Transverse colon (tissue), 4 donors: ENCODE measurements around the gene PTMS. TPM values are rescaled to one million over a fixed set of nuclear protein-coding genes. Genes with fewer than 3 reads are reported as not detected.

Experiments used
- DNase-seq: peaks from one replicate; pipeline ENCODE4 v3.0.0-alpha.2; 2019
- H3K27ac ChIP-seq, 4 donors: fragments of 200-600 bp; sonication (generic); 2 replicates each; pipeline ENCODE4 v1.5.1; 2016 to 2018; ENCODE audit warnings: inconsistent platforms in 4 of 4
- H3K27me3 ChIP-seq: fragments of 200-600 bp; sonication (generic); 2 replicates; pipeline ENCODE4 v1.5.1; 2017; ENCODE audit warnings: inconsistent platforms
- H3K36me3 ChIP-seq, 4 donors: fragments of 200-600 bp; sonication (generic); 2 replicates each; pipeline ENCODE4 v1.5.1; 2017 to 2019; ENCODE audit warnings: inconsistent platforms in 4 of 4
- H3K4me1 ChIP-seq, 4 donors: fragments of 200-600 bp; sonication (generic); 2 replicates each; pipeline ENCODE4 v1.5.1; 2017 to 2020; ENCODE audit warnings: inconsistent platforms in 4 of 4
- H3K4me3 ChIP-seq, 4 donors: fragments of 200-600 bp; sonication (generic); 1 replicate in 1 of 4; 2 replicates in 3 of 4; pipeline versions ENCODE4 v1.5.1 to v1.6.1; 2017 to 2019; ENCODE audit warnings: inconsistent platforms in 4 of 4
- H3K9me3 ChIP-seq, 2 donors: fragments of 200-600 bp; sonication (generic); 2 replicates each; pipeline ENCODE4 v1.5.1; 2017 to 2019; ENCODE audit warnings: inconsistent platforms in 2 of 2
- CTCF ChIP-seq, 5 experiments: fragments of 200-600 bp in 3 of 5; fragments of 450-650 bp in 2 of 5; sonication (generic) in 3 of 5; IDR thresholded peaks; 1 replicate in 2 of 5; 2 replicates in 3 of 5; pipeline ENCODE4 v1.5.1; 2016 to 2017; ENCODE audit warnings: antibody characterized with exemption in 5 of 5, inconsistent platforms in 3 of 5, mild to moderate bottlenecking in 2 of 5, moderate library complexity in 1 of 5
- EP300 ChIP-seq: sonication (generic); formaldehyde crosslinking; IDR thresholded peaks from one replicate; pipeline ENCODE4 v1.6.1; 2017; ENCODE audit warnings: antibody characterized with exemption, low read depth
- POLR2A ChIP-seq: fragments of 450-650 bp; IDR thresholded peaks from one replicate; pipeline ENCODE4 v1.6.1; 2016; ENCODE audit warnings: antibody characterized with exemption, mild to moderate bottlenecking, moderate library complexity
- POLR2AphosphoS5 ChIP-seq, 3 donors: sonication (generic); formaldehyde crosslinking; IDR thresholded peaks; one replicate each; pipeline ENCODE4 v1.6.1; 2016; ENCODE audit warnings: antibody characterized with exemption in 3 of 3
- WGBS, 2 donors: methylation state at CpG; one replicate each; pipeline ENCODE4 v1.1.5; 2018; ENCODE audit warnings: low coverage in 1 of 2; 5-methylcytosine and 5-hydroxymethylcytosine counted together
- in situ Hi-C, 4 donors: fragments of 200-750 bp; cut with MboI; loops; one replicate each; pipeline versions ENCODE4 v1.15.0 to v1.15.1; 2017; ENCODE audit warnings: low sequenced_read_pairs in 3 of 4, low pct_ligation_motif_present in 1 of 4, low pct_unique_long_range_greater_than_20kb in 1 of 4
- intact Hi-C: fragments of 100-400 bp; cut with DNase I; formaldehyde crosslinking; loops from one replicate; pipeline ENCODE4 v1.15.1; 2023; ENCODE audit warnings: low total_unique reads
- total RNA-seq, 4 donors: library from RNA; depleted of rRNA; stranded (reverse); fragments of >200 nt; gene quantifications; one replicate each; pipeline ENCODE4 v1.1.0, GENCODE V29; 2016

Gene PTMS
- total RNA-seq, 4 donors from 2014 or later: 64.0 to 124 (median 83.9) TPM

- no peaks in the 10 kb centered on the region for H3K4me1 ChIP-seq
- TF ChIP-seq CTCF (IDR thresholded peaks at IDR 0.05): no peak
- no peak for TF ChIP-seq POLR2AphosphoS5 (IDR thresholded peaks at IDR 0.05)
- no peak for TF ChIP-seq POLR2A
- no peak for TF ChIP-seq EP300
- intact Hi-C loops: no loop called here
- no peak for DNase-seq
- in situ Hi-C loops: no loop called here
- 81 to 88% methylated on average over 5 of the region's 5 CpGs for WGBS, 2 donors
- no peaks in the 10 kb centered on the region for H3K9me3 ChIP-seq
- no peak overlapping the region for H3K4me3 ChIP-seq
- H3K27me3 ChIP-seq: no peaks in the 10 kb centered on the region
- H3K36me3 ChIP-seq: no peaks in the 10 kb centered on the region
- H3K27ac ChIP-seq: no peak overlapping the region
Measured at GRCh38 chr12:6799147-6799546, 33.0 kb downstream of the PTMS start.

- in situ Hi-C loops: no loop called here
- Histone ChIP-seq H3K9me3 (no peaks in the 10 kb centered on the region), H3K27me3 (no peaks in the 10 kb centered on the region), H3K4me3 (no peak overlapping the region), H3K36me3 (no peaks in the 10 kb centered on the region), H3K4me1 (no peaks in the 10 kb centered on the region), H3K27ac (no peak overlapping the region)
- no peak for DNase-seq
- 37 to 62% methylated on average over 1 of the region's 1 CpG for WGBS, 2 donors
- TF ChIP-seq CTCF (IDR thresholded peaks at IDR 0.05) (no peak), POLR2A (no peak), POLR2AphosphoS5 (IDR thresholded peaks at IDR 0.05) (no peak), EP300 (no peak)
- intact Hi-C loops: no loop called here
Measured at GRCh38 chr12:6807170-6807569, 41.0 kb downstream of the PTMS start.

- 77 to 80% methylated on average over 2 to 10 of the region's 10 CpGs for WGBS, 2 donors
- no peak overlapping the region for H3K4me3 ChIP-seq
- intact Hi-C loops: no loop called here
- H3K9me3 ChIP-seq: no peaks in the 10 kb centered on the region
- in situ Hi-C loops: no loop called here
- H3K27ac ChIP-seq: no peak overlapping the region
- no peak for DNase-seq
- TF ChIP-seq EP300: no peak
- H3K36me3 ChIP-seq: no peaks in the 10 kb centered on the region
- H3K4me1 ChIP-seq: no peaks in the 10 kb centered on the region
- no peaks in the 10 kb centered on the region for H3K27me3 ChIP-seq
Measured at GRCh38 chr12:6809056-6809455, 42.9 kb downstream of the PTMS start.

GRCh38 chr12:6810758-6811157 lies 44.6 kb downstream of the PTMS start:
- H3K36me3 ChIP-seq: no peaks in the 10 kb centered on the region
- no peak for DNase-seq
- TF ChIP-seq EP300 (no peak), POLR2AphosphoS5 (IDR thresholded peaks at IDR 0.05) (no peak), CTCF (IDR thresholded peaks at IDR 0.05) (no peak), POLR2A (no peak)
- no peaks in the 10 kb centered on the region for H3K4me1 ChIP-seq
- in situ Hi-C loops (no loop called here), intact Hi-C loops (no loop called here)
- H3K27me3 ChIP-seq: no peaks in the 10 kb centered on the region
- no peaks in the 10 kb centered on the region for H3K9me3 ChIP-seq
- no peak overlapping the region for H3K27ac ChIP-seq
- 68 to 100% methylated on average over 1 of the region's 1 CpG for WGBS, 2 donors
- no peak overlapping the region for H3K4me3 ChIP-seq

- H3K27me3 ChIP-seq: no peaks in the 10 kb centered on the region
- no peaks in the 10 kb centered on the region for H3K9me3 ChIP-seq
- H3K4me3 ChIP-seq: no peak overlapping the region
- intact Hi-C loops (no loop called here), in situ Hi-C loops (no loop called here)
- no peak for DNase-seq
- 29 to 33% methylated on average over 4 of the region's 4 CpGs for WGBS, 2 donors
- no peak overlapping the region for H3K27ac ChIP-seq
- H3K36me3 ChIP-seq: no peaks in the 10 kb centered on the region
- TF ChIP-seq POLR2AphosphoS5 (IDR thresholded peaks at IDR 0.05) (no peak), EP300 (no peak), POLR2A (no peak), CTCF (IDR thresholded peaks at IDR 0.05) (no peak)
- H3K4me1 ChIP-seq: no peaks in the 10 kb centered on the region
Measured at GRCh38 chr12:6813363-6813762, 47.2 kb downstream of the PTMS start.
